ENCODE measurements around the gene CUX1.

Gene CUX1, protein sequence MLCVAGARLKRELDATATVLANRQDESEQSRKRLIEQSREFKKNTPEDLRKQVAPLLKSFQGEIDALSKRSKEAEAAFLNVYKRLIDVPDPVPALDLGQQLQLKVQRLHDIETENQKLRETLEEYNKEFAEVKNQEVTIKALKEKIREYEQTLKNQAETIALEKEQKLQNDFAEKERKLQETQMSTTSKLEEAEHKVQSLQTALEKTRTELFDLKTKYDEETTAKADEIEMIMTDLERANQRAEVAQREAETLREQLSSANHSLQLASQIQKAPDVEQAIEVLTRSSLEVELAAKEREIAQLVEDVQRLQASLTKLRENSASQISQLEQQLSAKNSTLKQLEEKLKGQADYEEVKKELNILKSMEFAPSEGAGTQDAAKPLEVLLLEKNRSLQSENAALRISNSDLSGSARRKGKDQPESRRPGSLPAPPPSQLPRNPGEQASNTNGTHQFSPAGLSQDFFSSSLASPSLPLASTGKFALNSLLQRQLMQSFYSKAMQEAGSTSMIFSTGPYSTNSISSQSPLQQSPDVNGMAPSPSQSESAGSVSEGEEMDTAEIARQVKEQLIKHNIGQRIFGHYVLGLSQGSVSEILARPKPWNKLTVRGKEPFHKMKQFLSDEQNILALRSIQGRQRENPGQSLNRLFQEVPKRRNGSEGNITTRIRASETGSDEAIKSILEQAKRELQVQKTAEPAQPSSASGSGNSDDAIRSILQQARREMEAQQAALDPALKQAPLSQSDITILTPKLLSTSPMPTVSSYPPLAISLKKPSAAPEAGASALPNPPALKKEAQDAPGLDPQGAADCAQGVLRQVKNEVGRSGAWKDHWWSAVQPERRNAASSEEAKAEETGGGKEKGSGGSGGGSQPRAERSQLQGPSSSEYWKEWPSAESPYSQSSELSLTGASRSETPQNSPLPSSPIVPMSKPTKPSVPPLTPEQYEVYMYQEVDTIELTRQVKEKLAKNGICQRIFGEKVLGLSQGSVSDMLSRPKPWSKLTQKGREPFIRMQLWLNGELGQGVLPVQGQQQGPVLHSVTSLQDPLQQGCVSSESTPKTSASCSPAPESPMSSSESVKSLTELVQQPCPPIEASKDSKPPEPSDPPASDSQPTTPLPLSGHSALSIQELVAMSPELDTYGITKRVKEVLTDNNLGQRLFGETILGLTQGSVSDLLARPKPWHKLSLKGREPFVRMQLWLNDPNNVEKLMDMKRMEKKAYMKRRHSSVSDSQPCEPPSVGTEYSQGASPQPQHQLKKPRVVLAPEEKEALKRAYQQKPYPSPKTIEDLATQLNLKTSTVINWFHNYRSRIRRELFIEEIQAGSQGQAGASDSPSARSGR (N-terminal part only)

DNA sequence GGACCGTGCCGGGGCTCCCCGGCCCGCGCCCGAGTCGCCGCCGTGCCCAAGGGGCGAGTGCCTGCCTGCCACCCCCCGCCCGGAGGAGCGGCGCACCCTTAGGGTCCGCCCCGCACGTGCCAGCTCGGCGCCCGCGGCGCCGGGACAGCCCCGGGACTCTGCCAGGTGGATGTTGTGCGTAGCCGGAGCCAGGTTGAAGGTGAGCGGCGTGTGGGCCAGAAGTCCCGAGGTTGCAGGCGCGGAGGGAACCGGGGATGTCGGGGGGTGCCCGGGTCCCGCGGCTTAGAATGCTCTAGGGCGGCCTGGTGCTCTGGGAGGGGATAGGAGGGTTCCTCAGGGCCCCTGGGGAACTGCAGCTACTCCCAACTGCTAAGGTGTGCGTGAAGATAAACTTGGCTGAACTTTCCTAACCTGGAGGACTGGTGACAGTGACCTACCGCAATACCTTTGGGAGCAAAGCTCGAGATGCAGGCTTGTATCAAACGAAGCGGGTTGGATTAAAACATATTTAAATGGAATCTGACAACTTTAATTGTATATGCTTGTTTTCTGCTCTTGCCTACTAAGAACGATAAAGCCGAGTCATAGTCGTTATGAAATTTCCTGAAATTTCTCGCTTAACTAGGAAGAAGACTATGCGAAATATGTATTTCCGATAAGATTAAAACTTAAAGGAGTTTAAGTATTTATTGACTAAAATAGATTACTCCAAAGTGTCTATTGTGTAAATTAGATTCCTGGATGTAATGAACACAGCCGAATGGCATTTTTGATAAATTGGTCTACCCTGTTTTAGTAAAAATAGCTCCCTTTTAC is at the start of gene CUX1:
Gene CUX1, plus strand, starts transcription at position 156 of the 816 bp plus-strand sequence. Its CDS starts 14 bp downstream, at position 170.
- DNase-seq (ENCODE audit: low read depth, low spot score) = no peak

DNA sequence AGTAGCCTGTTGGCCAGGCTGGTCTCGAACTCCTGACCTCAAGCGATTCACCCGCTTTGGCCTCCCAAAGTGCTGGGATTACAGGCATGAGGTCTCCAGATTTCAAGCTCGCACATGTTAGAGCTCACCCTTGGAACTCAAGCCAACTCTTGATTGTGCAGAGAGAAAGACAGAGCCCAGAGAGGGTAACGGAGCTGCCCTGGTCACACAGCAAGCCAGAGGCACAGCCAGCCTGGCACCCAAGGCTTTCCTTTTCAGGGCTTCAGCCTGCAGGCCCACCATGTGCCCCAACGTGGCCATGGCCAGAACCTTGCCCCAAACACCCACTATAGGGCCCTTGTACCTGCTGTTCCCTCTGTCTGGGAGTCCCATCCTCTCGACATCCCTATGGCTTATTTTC is 49.1 kb upstream of the CUX1 start:
- DNase-seq (ENCODE audit: low read depth, low spot score) = no peak

DNA sequence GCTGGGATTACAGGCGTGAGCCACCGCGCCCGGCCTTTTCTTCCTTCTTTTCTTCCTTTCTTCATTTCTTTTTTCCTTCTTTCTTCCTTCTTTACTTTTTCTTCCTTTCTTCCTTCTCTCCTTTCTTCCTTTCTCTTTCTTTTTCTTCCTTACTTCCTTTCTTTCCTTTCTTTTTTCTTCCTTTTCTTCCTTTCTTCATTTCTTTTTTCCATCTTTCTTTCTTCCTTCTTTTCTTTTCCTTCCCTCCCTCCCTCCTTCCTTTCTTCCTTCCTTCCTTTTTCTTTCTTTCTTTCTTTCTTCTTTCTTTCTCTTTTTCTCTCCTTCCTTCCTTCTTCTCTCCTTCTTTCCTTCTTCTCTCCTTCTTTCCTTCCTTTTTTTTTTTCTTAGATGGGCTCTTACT is 47.0 kb upstream of the CUX1 start:
- DNase-seq (ENCODE audit: low read depth, low spot score) = no peak

DNA sequence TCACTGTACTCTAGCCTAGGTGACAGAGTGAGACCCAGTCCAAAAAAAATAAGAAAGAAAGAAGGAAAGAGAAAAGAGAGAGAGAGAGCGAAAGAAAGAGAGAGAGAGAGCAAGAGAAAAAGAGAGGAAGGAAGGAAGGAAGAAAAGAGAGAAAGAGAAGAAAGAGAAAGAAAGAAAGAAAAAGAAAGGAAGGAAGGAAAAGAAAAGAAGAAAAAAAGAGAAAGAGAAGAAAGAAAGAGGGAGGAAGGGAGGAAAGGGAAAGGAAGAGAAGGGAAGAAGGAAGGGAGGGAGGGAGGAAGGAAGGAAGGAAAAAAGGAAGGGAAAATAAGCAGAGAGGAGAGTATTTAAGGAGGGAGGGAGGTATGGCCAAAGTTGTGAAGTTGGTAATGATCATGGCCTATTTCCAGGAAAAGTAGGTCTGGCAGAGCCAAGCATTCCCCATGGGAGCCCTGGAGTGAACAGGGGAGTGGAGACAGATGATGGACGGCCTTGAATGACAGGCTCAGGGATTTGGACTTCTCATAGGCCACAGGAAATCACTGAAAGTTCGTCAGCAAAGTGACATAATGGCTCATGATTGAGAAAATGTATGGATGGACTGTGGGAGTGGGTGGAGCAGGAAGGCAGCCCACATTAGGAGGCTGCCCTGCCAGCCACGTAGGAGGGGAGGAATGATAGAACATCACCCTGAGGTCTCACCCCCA is 44.8 kb upstream of the CUX1 start:
- no peak for DNase-seq (ENCODE audit: low read depth, low spot score)

DNA sequence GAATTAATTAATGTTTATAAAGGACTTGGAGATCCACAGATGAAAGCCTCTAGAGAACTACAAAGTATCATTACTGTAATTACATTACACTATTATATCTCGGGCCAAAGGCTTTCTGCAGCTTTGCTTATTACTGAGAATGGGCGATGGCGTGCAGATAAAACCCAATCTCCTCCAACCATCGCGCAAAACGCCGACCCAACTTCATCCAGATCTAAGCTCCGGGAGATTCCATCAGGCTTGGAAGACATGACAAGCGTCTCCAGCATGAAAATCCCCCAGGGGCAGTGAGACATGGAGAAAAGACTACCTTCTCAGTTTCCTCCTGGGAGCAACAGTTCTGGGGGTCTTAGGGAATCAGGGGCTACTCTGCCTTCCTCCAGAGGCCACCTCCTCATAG is 42.2 kb upstream of the CUX1 start:
- DNase-seq (ENCODE audit: low read depth, low spot score) = no peak

DNA sequence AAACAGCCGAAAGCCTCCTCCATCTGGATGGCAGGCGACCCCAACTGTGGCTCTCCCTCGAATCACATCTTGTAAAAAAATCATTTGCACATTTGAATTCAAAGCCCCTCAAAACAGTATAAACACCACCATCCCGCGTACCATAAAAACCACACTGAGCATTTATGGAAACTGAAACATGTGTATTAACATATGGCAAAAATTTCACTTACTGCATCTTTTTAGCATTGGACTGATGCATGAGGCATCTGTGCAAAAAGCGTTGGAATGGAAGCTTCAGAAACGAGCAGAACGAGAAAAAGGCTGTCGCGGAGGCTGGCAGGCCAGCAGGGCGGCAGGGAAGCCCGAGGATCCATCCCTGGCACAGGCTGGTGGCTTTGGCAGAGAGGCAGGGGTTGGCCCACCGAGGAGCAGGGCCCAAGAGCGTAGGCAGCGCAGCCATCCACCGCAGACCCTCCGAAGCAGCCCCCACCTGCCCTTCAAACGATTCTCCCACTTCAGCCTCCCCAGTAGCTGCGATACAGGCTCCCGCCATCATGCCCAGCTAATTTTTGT is 39.3 kb upstream of the CUX1 start:
- DNase-seq (ENCODE audit: low read depth, low spot score) = no peak

DNA sequence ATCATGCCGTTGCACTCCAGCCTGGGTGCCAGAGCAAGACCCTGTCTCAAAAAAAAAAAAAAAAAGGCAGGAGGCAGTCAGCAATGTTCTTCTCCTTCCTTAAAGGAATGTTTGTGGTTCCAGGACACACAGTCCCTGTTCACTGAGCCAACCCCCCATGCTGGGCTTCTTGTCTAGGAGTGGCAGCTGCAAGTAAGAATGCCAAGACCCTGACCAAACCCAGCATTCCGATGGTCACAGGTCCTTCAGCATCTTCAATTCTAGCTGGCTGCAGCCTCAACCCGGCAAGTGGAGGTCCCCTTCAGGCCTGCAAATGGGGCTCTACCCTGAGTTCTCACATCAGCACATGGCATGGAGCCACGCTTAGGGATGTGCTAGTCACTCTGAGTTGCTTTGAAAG is 38.2 kb upstream of the CUX1 start:
- DNase-seq (ENCODE audit: low read depth, low spot score) = no peak

DNA sequence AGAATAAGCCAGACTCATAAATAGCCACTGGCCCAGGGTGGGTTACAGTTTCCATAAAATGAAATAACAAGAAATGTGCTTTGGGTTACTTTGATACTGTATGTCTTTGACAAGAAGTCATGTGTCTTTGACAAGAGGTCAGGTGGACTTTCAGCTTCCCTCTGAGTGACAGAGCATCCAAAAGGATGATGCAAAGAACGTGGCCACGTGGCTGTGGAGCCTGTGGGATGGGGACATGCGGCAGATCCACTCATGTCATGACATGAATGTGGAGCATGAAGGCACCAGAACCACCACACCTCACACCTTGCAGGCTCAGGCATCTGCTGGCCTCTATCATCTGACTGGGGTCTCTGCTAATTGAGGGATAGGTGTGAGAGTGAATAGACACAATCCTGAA is 37.1 kb upstream of the CUX1 start:
- DNase-seq (ENCODE audit: low read depth, low spot score) = no peak

DNA sequence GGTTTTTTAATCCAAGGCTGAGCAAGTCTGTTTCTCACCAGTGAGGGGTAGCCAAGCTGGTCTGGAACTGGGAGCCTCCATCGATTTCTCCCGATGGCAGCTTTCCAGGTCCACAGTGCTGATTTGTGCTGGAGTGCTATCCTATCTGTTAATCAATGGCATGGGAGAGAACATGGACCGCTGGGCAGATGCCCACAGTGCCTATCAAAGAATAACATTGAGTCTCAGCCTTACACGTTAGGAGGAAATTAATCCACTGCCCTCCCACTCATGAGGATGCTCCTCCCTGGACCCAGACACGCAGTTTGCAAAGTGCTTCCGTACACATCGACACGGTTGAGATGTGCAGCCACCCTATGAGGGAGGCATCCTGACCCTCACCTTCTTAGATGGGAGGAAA is 36.0 kb upstream of the CUX1 start:
- no peak for DNase-seq (ENCODE audit: low read depth, low spot score)

DNA sequence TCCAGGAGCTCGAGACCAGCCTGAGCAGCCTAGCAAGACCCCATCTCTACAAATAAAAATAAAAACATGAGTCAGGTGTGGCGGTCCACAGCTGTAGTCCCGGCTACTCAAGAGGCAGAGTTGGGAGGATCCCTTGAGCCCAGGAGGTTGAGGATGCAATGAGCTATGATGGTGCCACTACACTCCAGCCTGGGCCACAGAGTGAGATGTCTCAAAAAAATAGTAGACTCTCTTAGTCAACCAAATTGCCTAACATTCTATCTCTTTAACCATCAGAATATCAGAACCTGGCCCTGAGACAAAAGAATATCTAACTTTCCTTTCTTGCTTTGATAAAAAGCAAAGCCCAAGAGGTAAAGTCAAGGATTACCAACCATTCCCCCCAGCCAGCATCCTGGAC is 35.0 kb upstream of the CUX1 start:
- no peak for DNase-seq (ENCODE audit: low read depth, low spot score)

DNA sequence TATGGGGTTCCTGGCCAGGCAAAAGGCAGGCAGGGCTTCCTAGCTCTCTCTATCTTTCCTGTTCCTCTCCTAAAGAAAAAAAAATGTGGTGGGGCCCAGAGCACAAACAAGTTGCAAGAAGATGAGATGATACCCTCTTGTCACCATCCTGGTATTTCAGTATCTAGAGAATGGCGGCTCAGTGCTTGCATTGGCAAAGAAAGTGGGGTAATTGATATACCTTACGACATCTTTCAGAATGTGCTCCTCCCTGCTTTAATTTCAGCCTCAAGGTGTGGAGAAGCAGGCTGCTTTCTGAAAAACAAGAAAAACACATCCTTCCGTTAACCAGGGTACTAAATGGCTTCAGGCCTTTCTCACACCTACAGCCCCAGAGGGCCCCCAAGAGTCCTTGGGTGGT is 34.5 kb upstream of the CUX1 start:
- no peak for DNase-seq (ENCODE audit: low read depth, low spot score)

DNA sequence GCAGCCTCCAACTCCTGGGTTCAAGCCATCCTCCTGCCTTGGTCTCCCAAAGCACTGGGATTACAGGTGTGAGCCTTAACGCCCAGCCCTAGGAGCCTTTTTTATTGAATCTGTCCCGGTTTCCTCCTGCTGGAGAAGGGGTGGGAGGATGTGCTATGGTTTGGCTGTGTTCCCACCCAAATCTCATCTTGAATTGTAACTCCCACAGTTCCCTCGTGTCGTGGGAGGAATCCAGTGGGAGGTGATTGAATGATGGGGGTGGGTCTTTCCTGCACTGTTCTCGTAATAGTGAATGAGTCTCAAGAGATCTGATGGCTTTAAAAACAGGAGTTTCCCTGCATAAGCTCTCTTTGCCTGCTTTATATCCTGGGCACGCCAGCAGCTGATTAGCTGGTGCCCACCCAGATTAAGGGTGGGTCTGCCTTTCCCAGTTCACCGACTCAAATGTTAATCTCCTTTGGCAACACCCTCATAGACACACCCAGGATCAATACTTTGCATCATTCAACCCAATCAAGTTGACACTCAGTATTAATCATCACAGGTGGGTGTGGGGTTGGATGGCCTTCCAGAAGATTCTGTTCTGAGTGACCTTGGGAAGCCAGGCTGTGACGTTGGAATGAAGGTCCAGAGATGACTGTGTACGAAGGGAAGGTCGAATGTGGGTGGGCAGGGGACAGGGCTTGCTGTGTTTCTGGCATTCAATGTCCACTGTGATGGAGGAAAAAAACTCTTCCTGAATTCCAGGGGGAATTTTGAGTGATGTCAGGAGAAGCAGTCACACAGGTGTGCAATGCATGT is 33.8 kb upstream of the CUX1 start:
- no peak for DNase-seq (ENCODE audit: low read depth, low spot score)

DNA sequence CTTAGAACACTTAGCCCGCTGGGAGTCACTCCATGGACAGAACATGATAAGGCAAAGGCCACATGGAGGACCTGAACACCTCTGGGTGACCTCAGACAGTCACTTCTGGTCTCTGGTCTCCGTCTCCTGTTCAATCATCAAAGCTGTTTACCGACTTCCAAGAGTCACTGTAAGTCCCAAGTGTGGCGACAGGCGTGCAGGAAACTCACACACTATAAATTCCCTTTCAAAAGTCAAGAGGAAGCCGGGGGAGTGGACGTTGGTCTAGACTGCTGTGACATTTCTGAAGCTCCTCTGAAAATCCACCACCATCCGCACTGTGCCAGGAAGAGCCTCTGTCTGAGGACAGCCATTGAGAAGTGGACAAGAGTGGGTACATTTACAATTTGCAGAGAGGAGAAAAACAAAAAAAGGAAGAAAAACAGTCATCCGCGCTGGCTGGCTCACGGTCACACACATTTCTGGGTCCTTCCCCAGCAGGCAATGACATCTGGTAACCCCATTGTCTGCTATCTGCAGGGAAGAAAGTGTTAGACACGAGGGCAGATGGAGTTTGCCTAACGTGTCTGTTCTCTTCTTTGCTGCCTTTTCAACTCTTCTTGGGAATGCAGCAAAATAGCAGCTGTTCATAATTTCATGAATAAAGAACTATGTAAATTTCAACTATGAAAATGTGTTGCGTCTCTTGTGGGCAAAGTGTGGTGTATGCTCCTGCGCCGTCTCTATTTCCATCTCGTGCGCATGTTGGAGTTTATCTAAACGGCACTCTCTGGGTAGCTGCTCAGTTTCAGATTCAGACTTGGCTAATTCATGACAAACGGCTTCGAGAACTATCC is 32.9 kb upstream of the CUX1 start:
- no peak for DNase-seq (ENCODE audit: low read depth, low spot score)

DNA sequence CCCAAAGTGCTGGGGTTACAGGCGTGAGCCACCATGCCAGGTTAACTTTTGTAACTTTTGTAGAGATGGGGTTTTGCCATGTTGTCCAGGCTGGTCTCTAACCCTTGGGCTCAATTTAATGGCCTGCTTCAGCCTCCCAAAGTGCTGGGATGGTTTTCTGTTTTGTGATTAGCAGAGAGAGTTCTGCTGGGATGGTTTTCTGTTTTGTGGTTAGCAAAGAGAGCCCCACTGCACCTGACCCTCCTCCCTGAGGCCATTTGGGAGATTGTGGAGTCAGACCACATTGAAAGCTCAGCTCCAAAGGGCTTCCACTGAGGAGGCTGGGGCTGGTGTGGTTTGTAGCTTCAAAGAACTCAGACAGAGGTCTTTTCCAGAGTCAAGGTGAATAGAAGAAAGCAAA is 29.6 kb upstream of the CUX1 start:
- no peak for DNase-seq (ENCODE audit: low read depth, low spot score)

DNA sequence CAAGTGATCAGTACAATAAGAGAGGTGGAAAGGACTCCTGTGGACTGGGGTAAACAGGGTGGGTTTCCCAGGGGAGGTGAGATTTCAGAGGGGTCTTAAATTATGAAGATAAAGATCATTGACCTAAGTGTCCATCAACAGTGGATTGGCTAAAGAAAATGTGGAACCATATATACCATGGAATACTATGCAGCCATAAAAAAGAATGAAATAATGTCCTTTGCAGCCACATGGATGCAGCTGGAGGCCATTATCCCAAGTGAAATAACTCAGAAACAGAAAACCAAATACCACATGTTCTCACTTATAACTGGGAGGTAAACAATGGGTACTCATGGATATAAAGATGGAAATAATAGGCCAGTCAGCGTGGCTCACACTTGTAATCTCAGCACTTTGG is 28.9 kb upstream of the CUX1 start:
- no peak for DNase-seq (ENCODE audit: low read depth, low spot score)

DNA sequence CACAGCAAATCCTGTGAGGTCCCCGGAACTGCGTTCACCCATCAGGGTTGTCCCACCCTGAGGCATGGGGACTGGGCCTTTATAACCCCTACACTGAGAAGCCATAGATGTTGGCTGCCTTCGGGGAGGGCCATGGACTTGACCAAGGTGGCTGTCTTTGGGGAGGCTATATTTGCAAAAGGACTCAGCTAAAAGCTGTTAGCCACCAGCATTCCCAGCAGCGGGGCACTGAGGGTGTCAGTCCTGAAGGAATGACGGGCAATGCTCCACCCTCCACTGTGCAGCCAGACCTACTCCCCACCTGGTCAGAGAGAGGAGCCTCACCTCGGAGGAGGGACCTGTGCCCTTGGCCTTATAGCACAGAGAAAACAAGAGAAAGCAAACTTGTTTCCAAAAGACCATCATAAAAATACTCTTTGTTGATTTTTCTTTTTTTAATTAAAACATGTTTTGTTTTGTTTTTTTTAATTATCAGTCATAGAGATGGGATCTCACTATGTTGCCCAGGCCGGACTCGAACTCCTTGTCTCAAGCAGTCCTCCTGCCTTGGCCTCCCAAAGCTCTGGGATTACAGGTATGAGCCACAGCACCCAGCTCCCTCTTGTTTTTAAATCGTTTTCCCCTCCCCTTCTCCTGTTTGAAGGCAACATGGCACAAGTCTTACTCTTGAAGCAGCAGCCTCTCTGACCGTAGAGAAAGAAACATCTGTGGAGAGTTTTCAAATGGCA is 26.7 kb upstream of the CUX1 start:
- DNase-seq (ENCODE audit: low read depth, low spot score) = no peak

DNA sequence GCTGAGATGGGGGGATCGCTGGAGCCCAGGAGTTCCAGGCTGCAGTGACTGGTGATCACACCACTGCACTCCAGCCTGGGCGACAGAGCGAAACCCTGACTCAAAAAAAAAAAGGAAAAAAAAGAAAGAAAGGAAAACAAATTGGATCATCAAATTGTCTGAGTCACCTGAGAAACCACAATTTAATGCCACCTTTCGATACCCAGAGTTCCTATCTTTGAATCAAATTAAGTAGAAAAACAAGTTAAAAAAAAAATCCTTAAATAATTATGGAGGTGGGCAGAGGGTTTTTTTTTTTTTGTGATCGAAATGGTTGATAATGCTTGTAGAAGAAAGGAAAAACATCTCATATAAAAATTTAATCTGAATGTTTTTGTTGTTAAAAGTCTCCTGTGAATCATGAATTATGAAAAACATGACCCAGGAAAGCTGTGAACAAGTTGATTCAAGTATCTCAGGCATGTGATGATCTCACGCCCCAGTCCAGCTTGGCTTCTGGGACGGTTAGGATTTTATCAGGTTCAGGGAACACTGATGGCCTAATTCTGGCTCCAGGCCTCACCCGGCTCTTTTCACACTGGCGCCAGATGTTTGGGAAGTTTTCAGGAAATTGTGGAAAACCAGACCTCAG is 25.3 kb upstream of the CUX1 start:
- no peak for DNase-seq (ENCODE audit: low read depth, low spot score)

All from smooth muscle cell of the brain vasculature (primary cell).